Measurements from ENCODE around the gene PSME3.
"Not testable (repeated sequence)": the region's sequence is repeated elsewhere in the genome, so short reads cannot be mapped to it uniquely, and the experiment has no call there.

PSME3 gene

DNA sequence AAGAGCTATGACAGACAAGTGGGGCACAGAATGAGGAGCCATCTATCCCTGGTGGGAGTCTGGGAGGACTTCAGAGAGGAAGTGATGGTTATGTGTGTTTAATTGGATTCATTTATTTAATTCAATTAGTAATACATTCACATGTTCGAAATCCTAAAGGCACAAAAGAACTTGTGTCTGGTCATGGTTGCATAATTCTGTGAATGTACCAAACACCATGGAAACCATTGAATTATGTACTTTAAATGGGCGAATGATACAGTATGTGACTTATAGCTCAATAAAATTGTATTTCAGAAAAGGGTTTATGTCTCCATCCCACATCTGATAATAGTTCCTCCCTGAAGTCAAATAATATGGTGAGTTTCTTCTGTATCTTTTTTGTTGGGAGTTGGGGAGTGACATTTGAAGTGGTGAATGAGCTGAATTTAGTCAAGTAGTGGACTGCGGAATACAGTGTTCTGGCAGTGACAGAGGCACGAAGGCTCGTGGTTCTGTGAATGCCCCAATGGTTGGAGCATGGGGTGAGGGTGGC, 47.6 kb downstream of the PSME3 start:
- TF ChIP-seq, protein P1, sequence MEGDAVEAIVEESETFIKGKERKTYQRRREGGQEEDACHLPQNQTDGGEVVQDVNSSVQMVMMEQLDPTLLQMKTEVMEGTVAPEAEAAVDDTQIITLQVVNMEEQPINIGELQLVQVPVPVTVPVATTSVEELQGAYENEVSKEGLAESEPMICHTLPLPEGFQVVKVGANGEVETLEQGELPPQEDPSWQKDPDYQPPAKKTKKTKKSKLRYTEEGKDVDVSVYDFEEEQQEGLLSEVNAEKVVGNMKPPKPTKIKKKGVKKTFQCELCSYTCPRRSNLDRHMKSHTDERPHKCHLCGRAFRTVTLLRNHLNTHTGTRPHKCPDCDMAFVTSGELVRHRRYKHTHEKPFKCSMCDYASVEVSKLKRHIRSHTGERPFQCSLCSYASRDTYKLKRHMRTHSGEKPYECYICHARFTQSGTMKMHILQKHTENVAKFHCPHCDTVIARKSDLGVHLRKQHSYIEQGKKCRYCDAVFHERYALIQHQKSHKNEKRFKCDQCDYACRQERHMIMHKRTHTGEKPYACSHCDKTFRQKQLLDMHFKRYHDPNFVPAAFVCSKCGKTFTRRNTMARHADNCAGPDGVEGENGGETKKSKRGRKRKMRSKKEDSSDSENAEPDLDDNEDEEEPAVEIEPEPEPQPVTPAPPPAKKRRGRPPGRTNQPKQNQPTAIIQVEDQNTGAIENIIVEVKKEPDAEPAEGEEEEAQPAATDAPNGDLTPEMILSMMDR (IDR thresholded peaks at IDR 0.05; ENCODE audit: control insufficient read depth, extremely low read depth, insufficient read depth), result no peak
- no peak for DNase-seq (ENCODE audit: low read depth)
- no peak overlapping the region for H3K4me3 ChIP-seq (ENCODE audit: low read depth, low read length)

DNA sequence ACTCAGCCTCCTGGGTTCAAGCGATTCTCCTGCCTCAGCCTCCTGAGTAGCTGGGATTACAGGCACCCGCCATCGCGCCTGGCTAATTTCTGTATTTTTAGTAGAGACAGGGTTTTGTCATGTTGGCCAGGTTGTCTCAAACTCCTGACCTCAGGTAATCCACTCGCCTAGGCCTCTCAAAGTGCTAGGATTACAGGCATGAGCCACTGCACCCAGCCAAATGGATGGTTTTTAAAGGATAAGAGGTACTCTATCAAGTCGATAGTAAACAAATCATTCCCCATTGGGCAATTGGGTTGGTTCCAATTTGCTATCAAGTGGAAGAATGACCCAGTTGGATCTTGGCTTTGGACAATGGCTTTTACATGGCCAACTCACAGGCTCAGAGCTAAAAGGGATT, 48.5 kb downstream of the PSME3 start:
- not testable (repeated sequence) for DNase-seq (ENCODE audit: low read depth); H3K4me3 ChIP-seq (ENCODE audit: low read depth, low read length)

DNA sequence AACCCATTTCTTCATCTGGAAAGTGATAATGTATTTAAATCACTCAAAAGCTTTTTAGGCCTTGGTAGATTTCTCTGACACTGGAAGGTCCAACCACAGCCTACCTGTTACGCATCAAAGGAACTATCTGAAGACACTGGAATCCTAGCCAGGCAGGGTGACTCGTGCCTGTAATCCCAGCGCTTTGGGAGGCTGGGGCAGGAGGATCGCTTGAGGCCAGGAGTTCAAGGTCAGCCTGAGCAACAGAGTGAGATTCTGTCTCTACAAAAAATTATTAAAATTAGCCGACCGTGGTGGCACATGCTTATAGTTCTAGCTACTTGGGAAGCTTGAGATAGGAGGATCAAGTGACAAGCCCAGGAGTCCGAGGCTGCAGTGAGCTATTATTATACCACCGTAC, 49.0 kb downstream of the PSME3 start:
- TF ChIP-seq, protein P1 (IDR thresholded peaks at IDR 0.05; ENCODE audit: control insufficient read depth, extremely low read depth, insufficient read depth), result no peak
- DNase-seq (ENCODE audit: low read depth), result no peak
- no peak overlapping the region for H3K4me3 ChIP-seq (ENCODE audit: low read depth, low read length)

DNA sequence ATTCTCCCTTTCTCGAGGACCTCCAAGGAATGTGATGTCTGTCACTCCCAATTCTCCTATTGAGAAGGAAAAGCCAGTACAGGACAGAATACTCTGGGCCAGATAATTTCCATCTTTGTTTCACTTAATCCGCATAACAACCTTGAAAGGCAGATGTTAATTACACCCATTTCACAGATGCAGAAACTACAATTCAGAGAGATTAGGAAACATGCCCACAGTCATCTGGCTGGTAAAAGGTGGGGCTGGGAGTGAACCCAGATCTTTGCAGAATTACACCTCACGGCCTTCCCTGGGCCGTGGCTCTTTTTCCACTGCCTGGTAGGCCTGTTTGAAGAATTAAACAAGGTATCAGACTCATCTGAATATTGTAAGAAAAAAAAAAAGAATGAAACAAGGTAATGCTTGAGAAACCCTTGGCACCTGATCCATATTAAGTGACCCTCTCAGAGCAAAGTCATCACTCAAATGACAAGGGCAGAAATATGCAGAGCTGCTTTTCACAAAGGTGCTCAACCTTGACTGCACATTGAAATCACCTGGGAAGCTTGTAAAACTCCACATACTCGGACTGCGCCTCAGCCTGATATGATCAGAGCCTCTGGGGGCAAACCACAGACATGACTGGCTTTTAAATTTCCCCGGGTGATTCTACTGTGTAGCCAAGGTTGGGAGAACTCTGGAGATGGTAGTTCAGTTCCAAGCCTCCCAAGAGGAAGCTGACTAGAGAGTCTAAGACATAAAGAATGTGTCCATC, 50.8 kb downstream of the PSME3 start:
- H3K4me3 ChIP-seq (ENCODE audit: low read depth, low read length), result no peak overlapping the region
- TF ChIP-seq, protein P1 (IDR thresholded peaks at IDR 0.05; ENCODE audit: control insufficient read depth, extremely low read depth, insufficient read depth), result no peak
- DNase-seq (ENCODE audit: low read depth), result no peak

DNA sequence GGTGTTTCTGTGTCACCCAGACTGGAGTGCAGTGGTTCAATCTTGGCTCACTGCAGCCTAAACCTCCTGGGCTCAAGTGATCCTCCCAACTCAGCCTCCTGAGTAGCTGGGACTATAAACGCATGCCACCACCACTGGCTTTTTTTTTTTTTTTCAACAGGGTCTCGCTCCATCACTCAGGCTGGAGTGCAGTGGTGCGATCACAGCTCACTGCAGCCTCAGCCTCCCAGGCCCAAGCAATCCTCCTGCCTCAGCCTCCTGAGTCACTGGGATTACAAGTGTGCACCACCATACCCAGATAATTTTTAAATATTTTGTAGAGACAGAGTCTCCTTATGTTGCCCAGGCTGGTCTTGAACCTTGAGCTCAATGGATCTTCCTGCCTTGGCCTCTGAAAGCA, 52.6 kb downstream of the PSME3 start:
- not testable (repeated sequence) for DNase-seq (ENCODE audit: low read depth); H3K4me3 ChIP-seq (ENCODE audit: low read depth, low read length)

DNA sequence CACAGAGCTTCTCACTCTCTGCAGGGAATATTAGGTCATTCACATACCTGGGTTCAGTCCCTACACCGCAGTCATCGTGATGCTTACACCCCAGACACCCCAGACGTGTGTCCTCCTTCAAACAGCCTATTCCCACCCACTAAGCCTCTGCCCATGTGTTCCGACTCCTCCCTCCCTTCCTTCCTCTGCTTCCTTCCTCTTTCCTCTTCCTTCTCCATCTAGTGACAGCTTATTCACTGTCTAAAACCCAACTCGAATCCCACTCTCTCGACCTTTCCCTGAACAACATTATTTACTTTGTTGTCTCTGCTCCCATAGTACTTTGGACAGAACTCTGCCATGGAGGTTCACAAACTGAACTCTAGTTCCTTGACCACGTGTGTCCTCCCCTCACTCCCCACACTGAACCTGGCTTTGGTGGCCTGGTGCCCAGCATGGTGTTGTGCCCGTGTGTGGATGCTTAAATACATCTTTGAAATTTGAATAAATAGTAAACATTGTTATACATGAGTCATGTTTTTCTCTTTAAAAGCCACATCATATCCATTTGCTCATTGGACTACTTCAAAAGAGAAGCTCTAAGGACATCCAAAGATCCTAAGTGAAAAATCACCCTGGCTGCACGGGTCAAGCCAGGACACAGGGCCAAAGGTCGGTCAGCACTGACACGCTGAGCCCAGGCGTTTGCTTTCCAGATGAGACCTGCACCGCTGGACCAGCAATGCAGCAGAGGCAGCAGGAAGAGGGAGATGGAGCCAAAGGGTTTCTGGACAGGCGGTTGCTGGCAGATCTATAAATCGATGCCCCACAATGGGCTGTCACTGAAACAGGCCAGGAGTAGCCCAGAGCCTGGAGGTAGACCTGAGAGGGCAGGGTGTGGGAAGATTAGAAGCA, 53.3 kb downstream of the PSME3 start:
- TF ChIP-seq, protein P1 (IDR thresholded peaks at IDR 0.05; ENCODE audit: control insufficient read depth, extremely low read depth, insufficient read depth), result no peak
- no peak overlapping the region for H3K4me3 ChIP-seq (ENCODE audit: low read depth, low read length)
- no peak for DNase-seq (ENCODE audit: low read depth)

DNA sequence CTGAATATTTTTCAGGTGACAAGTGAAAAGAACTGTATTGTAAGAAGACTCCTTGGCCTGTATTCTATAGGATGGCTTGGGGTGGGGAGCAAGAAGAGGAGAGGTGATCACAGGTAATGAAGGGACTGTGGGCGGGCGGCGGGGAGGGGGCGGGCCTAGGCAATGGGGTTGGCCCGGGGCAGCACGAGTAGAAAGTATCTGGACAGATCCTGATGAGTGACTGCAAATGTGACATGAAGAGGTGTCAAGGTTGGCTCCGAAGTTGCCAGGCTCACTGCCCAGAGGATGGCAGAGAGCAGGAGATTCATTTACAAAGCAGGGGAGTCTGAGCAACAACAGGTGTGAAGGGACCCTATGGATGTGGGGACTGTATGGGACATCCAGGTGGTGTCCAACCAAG, 56.6 kb downstream of the PSME3 start:
- TF ChIP-seq, protein P1 (IDR thresholded peaks at IDR 0.05; ENCODE audit: control insufficient read depth, extremely low read depth, insufficient read depth), result no peak
- no peak overlapping the region for H3K4me3 ChIP-seq (ENCODE audit: low read depth, low read length)
- DNase-seq (ENCODE audit: low read depth), result no peak
